Measurements from ENCODE around the gene GLDN. TPM values are rescaled to one million over a fixed set of nuclear protein-coding genes. Genes with fewer than 3 reads are reported as not detected.

Gene GLDN
- total and polyA plus RNA-seq, 2 experiments from 2014 or later = 0.92 TPM; not detected in 1

- H3K4me3 ChIP-seq = no peak overlapping the region
- DNase-seq (ENCODE audit: low read depth in 1 of 2, low spot score in 1 of 2) = peak in 1 of 2 donors; percentile 69
- no peak for TF ChIP-seq CTCF (IDR thresholded peaks at IDR 0.05; ENCODE audit: low read depth, low read length)
- peaks cover 18% of the 10 kb centered on the region for H3K4me1 ChIP-seq (ENCODE audit: low read depth)
- no peaks in the 10 kb centered on the region for H3K27me3 ChIP-seq
- no peaks in the 10 kb centered on the region for H3K36me3 ChIP-seq
- no peaks in the 10 kb centered on the region for H3K9me3 ChIP-seq (ENCODE audit: low read depth)
- H3K27ac ChIP-seq = no peak overlapping the region
Observed at GRCh38 chr15:51318382-51319150, 22.9 kb upstream of the GLDN start.

GRCh38 chr15:51319539-51319938, 21.9 kb upstream of the GLDN start:
- no peak for TF ChIP-seq CTCF (IDR thresholded peaks at IDR 0.05; ENCODE audit: low read depth, low read length)
- Histone ChIP-seq H3K27me3 (no peaks in the 10 kb centered on the region), H3K4me1 (ENCODE audit: low read depth) (peaks cover 13% of the 10 kb centered on the region), H3K4me3 (no peak overlapping the region), H3K9me3 (ENCODE audit: low read depth) (no peaks in the 10 kb centered on the region), H3K36me3 (no peaks in the 10 kb centered on the region), H3K27ac (no peak overlapping the region)
- DNase-seq (ENCODE audit: low read depth in 1 of 2, low spot score in 1 of 2) = no peak

- no peak overlapping the region for H3K4me3 ChIP-seq
- H3K27me3 ChIP-seq = no peaks in the 10 kb centered on the region
- no peaks in the 10 kb centered on the region for H3K36me3 ChIP-seq
- no peak for DNase-seq (ENCODE audit: low read depth in 1 of 2, low spot score in 1 of 2)
- peaks cover under 1% of the 10 kb centered on the region for H3K4me1 ChIP-seq (ENCODE audit: low read depth)
- H3K9me3 ChIP-seq (ENCODE audit: low read depth) = no peaks in the 10 kb centered on the region
- H3K27ac ChIP-seq = no peak overlapping the region
- no peak for TF ChIP-seq CTCF (IDR thresholded peaks at IDR 0.05; ENCODE audit: low read depth, low read length)
Observed at GRCh38 chr15:51320843-51321242, 20.6 kb upstream of the GLDN start.

GRCh38 chr15:51321316-51321715, 20.1 kb upstream of the GLDN start:
- H3K4me1 ChIP-seq (ENCODE audit: low read depth) = no peaks in the 10 kb centered on the region
- TF ChIP-seq CTCF (IDR thresholded peaks at IDR 0.05; ENCODE audit: low read depth, low read length) = no peak
- no peaks in the 10 kb centered on the region for H3K36me3 ChIP-seq
- H3K9me3 ChIP-seq (ENCODE audit: low read depth) = no peaks in the 10 kb centered on the region
- DNase-seq (ENCODE audit: low read depth in 1 of 2, low spot score in 1 of 2) = no peak
- H3K27me3 ChIP-seq = no peaks in the 10 kb centered on the region
- no peak overlapping the region for H3K27ac ChIP-seq
- H3K4me3 ChIP-seq = no peak overlapping the region

GRCh38 chr15:51322621-51323296, 18.7 kb upstream of the GLDN start:
- no peaks in the 10 kb centered on the region for H3K9me3 ChIP-seq (ENCODE audit: low read depth)
- H3K4me1 ChIP-seq (ENCODE audit: low read depth) = no peaks in the 10 kb centered on the region
- H3K36me3 ChIP-seq = no peaks in the 10 kb centered on the region
- peak in 1 of 2 donors; percentile 74 for DNase-seq (ENCODE audit: low read depth in 1 of 2, low spot score in 1 of 2)
- no peak overlapping the region for H3K4me3 ChIP-seq
- no peak for TF ChIP-seq CTCF (IDR thresholded peaks at IDR 0.05; ENCODE audit: low read depth, low read length)
- H3K27me3 ChIP-seq = no peaks in the 10 kb centered on the region
- H3K27ac ChIP-seq = no peak overlapping the region

All from cardiac muscle cell (in vitro differentiated cells and primary cell).